ENCODE data around the gene PDGFC. TPM values are rescaled to one million over a fixed set of nuclear protein-coding genes. Genes with fewer than 3 reads are reported as not detected.

PDGFC gene
- total and polyA plus RNA-seq, 2 of the 8 experiments (the other 6 are each of a cell fraction or from before 2014, with no cell fraction given): 0.65 to 2.7 TPM

DNA sequence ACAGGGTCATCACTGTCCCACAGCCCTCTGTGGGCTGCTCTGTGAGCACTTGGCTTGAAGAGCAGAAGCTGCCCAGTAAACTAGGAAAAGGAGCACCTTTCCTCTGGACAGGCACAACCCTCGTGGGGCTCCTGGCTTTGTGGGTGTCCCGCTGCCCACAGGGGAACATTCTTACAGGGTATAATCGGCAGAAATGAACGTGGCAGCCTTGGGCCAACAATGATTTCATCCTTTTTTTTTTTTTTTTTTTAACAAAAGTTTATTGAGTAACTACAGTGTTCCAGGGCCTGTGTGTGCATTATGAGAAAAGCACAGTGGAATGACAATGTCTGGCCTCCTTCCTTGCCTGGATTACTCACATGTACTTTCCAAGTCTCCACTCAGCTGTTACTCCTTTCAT lies 197.2 kb downstream of the PDGFC start:
- Histone ChIP-seq H3K79me2 (ENCODE audit: control insufficient read depth in 1 of 2, insufficient read depth in 2 of 2, low read length in 2 of 2) (no peaks in the 10 kb centered on the region), H2BK5ac (ENCODE audit: low read depth, low read length) (no peak overlapping the region), H3K4me3 (ENCODE audit: extremely low read depth in 1 of 4, insufficient read depth in 2 of 4, low read depth in 3 of 4, low read length in 4 of 4) (no peak overlapping the region), H3K36me3 (ENCODE audit: control insufficient read depth in 2 of 4, insufficient read depth in 4 of 4, low read length in 3 of 4) (no peaks in the 10 kb centered on the region), H3K9ac (replicated peaks in 1 of 4; ENCODE audit: extremely low read depth in 1 of 4, low read depth in 3 of 4, low read length in 3 of 4) (no peak overlapping the region), H4K20me1 (replicated peaks in 1 of 2; ENCODE audit: control insufficient read depth in 1 of 2, insufficient read depth in 2 of 2, low read length in 2 of 2) (no peaks in the 10 kb centered on the region), H4K8ac (ENCODE audit: extremely low read depth, insufficient read depth, low read length) (no peak overlapping the region), H4K91ac (replicated peaks; ENCODE audit: insufficient read length, low read length) (no peak overlapping the region), H3K9me3 (ENCODE audit: insufficient read depth in 2 of 2, low read depth in 1 of 2, low read length in 1 of 2) (no peaks in the 10 kb centered on the region), H2BK120ac (replicated peaks; ENCODE audit: low read depth, low read length) (no peak overlapping the region), H2BK20ac (ENCODE audit: low read length) (no peak overlapping the region), H3K23me2 (ENCODE audit: low read depth, low read length) (no peaks in the 10 kb centered on the region), H3K27me3 (replicated peaks in 1 of 4; ENCODE audit: control insufficient read depth in 3 of 4, extremely low read depth in 1 of 4, insufficient read depth in 3 of 4, low read length in 3 of 4) (no peaks in the 10 kb centered on the region), H3K18ac (ENCODE audit: extremely low read depth, low read length) (no peak overlapping the region), H3K4me1 (replicated peaks in 1 of 4; ENCODE audit: control insufficient read depth in 3 of 4, insufficient read depth in 4 of 4, low read length in 3 of 4) (peaks cover 0 to 10% (median 5%) of the 10 kb centered on the region in 4 experiments; a peak in 3 of 7 replicates), H3K4me2 (ENCODE audit: insufficient read depth in 1 of 2, low read depth in 2 of 2, low read length in 2 of 2) (no peak overlapping the region), H2BK15ac (ENCODE audit: low read length) (no peak overlapping the region), H4K5ac (ENCODE audit: insufficient read length, low read depth, low read length) (no peak overlapping the region), H3K27ac (ENCODE audit: low read depth, low read length) (no peak overlapping the region), H2BK12ac (ENCODE audit: low read depth, low read length) (no peak overlapping the region), H3K4ac (replicated peaks; ENCODE audit: insufficient read length, low read depth, low read length) (no peak overlapping the region), H3K56ac (replicated peaks; ENCODE audit: insufficient read length, low read depth, low read length) (no peak overlapping the region), H3K23ac (ENCODE audit: insufficient read length) (no peak overlapping the region), H2AFZ (ENCODE audit: low read length) (no peak overlapping the region), H3K14ac (ENCODE audit: insufficient read length) (no peak overlapping the region), H2AK5ac (ENCODE audit: low read depth, low read length) (no peak overlapping the region), H3K79me1 (ENCODE audit: low read depth, low read length) (no peaks in the 10 kb centered on the region)
- POLR2A ChIA-PET (ENCODE audit: partially characterized antibody): no interaction called here
- DNase-seq (ENCODE audit: low read depth in 1 of 2, low spot score in 2 of 2): no peak
- CTCF ChIA-PET (ENCODE audit: partially characterized antibody): no interaction called here
- FAIRE-seq: no peak
- WGBS, 2 experiments (ENCODE audit: extremely low coverage in 1 of 2, insufficient coverage in 1 of 2, insufficient read length in 1 of 2, insufficient replicate concordance in 2 of 2, low coverage in 1 of 2, low lambda C conversion rate in 2 of 2, missing lambda C conversion rate in 1 of 2): 93% methylated on average over 4 of the region's 4 CpGs; no CpG with 5 or more reads in 1 of the 2 experiments
- no peak for TF ChIP-seq SAP30 (IDR thresholded peaks at IDR 0.05; ENCODE audit: insufficient read depth, insufficient replicate concordance, low read length)
